NCI-H226 (cell line): Measurements from ENCODE around the gene TRAF2.
"Not testable (repeated sequence)": the region's sequence is repeated elsewhere in the genome, so short reads cannot be mapped to it uniquely, and the experiment has no call there.

Experiments used
- DNase-seq: peaks from one replicate; pipeline ENCODE4 v3.0.0-alpha.2; 2015

TRAF2 gene

DNA sequence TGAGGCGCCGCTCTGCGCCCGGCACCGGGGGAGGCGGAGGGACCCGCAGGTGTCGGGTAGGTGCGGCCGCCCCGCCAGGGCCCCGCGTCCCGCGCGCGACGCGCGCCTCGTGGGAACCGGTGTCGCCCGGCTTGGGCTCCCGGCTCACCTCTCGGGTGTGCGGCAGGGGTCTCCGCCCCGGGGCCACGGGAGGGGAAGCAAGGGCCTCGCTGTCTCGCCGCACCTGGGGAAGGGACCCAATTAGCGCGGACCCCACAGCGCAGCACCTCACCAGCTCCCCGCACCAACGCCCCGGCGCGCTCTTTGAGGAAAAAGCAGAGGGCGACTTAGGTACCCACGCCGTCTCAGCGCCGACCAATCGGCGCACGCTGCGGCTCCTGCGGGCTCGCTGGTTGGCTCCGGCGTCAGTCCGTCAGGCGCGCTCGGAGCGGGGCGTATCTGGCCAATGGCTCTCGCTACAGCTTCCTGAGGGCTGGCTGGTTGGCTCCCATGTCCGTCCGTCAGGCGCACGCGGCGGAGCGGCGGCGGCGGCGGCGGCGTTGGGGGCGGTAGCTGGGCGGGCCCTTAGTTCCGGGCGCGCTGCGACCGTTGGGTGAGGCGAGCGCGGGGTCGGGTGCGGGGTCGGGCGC lies at the start of gene TRAF2:
Gene TRAF2, plus strand, starts transcription at position 567 of the 629 bp plus-strand sequence. CDS start 12,225 bp downstream, outside the sequence.
- DNase-seq = peak; percentile 100

GRCh38 chr9:136837146-136837855 lies 49.0 kb upstream of the TRAF2 start:
- no peak for DNase-seq

- DNase-seq = not testable (repeated sequence)
These were observed 48.4 kb upstream of the TRAF2 start for GRCh38 chr9:136837856-136838277.

- no peak for DNase-seq
These were observed 47.7 kb upstream of the TRAF2 start for GRCh38 chr9:136838314-136839228.

- DNase-seq = no peak
These were observed 46.8 kb upstream of the TRAF2 start for GRCh38 chr9:136839229-136840139.

GRCh38 chr9:136840140-136840876 lies 46.0 kb upstream of the TRAF2 start:
- DNase-seq = no peak

- DNase-seq = peak; percentile 68
These were observed 45.3 kb upstream of the TRAF2 start for GRCh38 chr9:136840877-136841645.

GRCh38 chr9:136841646-136842379 lies 44.5 kb upstream of the TRAF2 start:
- DNase-seq = not testable (repeated sequence)

GRCh38 chr9:136842380-136842948 lies 43.9 kb upstream of the TRAF2 start, which contains the start of gene AJM1:
TSS of gene AJM1 (plus strand) at chr9:136842478. CDS start at chr9:136844415, 1,937 bp downstream.
- peak; percentile 58 for DNase-seq

- DNase-seq = not testable (repeated sequence)
These were observed 43.0 kb upstream of the TRAF2 start for GRCh38 chr9:136843159-136843800.

GRCh38 chr9:136843801-136844740 lies 42.2 kb upstream of the TRAF2 start:
- DNase-seq = not testable (repeated sequence)

DNA sequence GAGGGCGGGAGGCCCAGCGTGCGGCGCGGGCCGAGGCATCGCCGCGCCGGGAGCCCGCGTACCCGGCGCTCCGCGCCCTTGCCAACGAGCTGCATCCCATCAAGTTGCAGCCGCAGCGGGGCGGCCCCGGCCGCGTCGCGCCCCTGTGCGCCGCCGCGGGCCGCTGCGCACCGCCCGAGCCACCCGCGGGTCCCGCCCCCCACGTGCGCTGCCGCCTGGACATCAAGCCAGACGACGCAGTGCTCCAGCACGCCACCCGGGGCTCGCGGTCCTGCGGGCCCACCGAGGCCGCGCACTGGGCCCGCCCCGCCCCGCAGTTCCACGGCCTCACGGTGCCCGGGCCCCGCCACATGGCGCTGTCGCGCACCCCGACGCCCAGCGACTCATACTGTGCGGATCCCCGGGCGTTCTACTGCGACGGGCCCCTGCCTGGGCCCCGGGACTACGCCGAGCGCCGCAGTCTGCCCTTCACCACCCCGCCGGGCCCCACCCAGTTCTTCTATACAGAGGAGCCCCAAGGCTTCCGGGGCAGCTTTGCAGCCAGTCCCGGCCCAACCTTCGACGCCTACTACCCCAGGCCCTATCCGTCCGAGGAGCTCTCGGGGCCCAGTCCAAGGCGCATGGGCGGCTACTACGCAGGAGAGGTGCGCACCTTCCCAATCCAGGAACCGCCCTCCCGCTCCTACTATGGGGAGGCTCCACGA lies 41.4 kb upstream of the TRAF2 start:
- no peak for DNase-seq

GRCh38 chr9:136845465-136846260 lies 40.7 kb upstream of the TRAF2 start:
- DNase-seq = no peak

GRCh38 chr9:136846376-136847087 lies 39.8 kb upstream of the TRAF2 start:
- no peak for DNase-seq

- peak; percentile 66 for DNase-seq
These were observed 39.1 kb upstream of the TRAF2 start for GRCh38 chr9:136847088-136847825.
